ENCODE data around the gene C19orf81. TPM values are rescaled to one million over a fixed set of nuclear protein-coding genes. Genes with fewer than 3 reads are reported as not detected.

Gene C19orf81
- total RNA-seq, 2 donors from 2014 or later = not detected

- Mint-ChIP-seq H3K27me3 (peaks cover 34% of the 10 kb centered on the region), H3K4me1 (peaks cover 6% of the 10 kb centered on the region), H3K27ac (no peak overlapping the region), H3K36me3 (ENCODE audit: low read depth) (peaks cover 13% of the 10 kb centered on the region), H3K4me3 (no peak overlapping the region), H3K9me3 (peaks cover under 1% of the 10 kb centered on the region)
- no peak for ATAC-seq (replicated peaks)
These were observed 8.9 kb upstream of the C19orf81 start for GRCh38 chr19:50640368-50640767.

GRCh38 chr19:50644315-50644915 lies 4.8 kb upstream of the C19orf81 start:
- no peak overlapping the region for H3K4me3 Mint-ChIP-seq
- ATAC-seq (replicated peaks) = no peak
- H3K27ac Mint-ChIP-seq = no peak overlapping the region
- no peaks in the 10 kb centered on the region for H3K9me3 Mint-ChIP-seq
- no peaks in the 10 kb centered on the region for H3K4me1 Mint-ChIP-seq
- no peaks in the 10 kb centered on the region for H3K36me3 Mint-ChIP-seq (ENCODE audit: low read depth)
- peaks cover 14% of the 10 kb centered on the region for H3K27me3 Mint-ChIP-seq

- no peaks in the 10 kb centered on the region for H3K4me1 Mint-ChIP-seq
- H3K27ac Mint-ChIP-seq = no peak overlapping the region
- no peaks in the 10 kb centered on the region for H3K9me3 Mint-ChIP-seq
- no peak for ATAC-seq (replicated peaks)
- no peaks in the 10 kb centered on the region for H3K36me3 Mint-ChIP-seq (ENCODE audit: low read depth)
- H3K27me3 Mint-ChIP-seq = peaks cover 19% of the 10 kb centered on the region
- no peak overlapping the region for H3K4me3 Mint-ChIP-seq
These were observed 4.1 kb upstream of the C19orf81 start for GRCh38 chr19:50645107-50645506.

GRCh38 chr19:50646074-50646807 lies 3.0 kb upstream of the C19orf81 start:
- Mint-ChIP-seq H3K36me3 (ENCODE audit: low read depth) (no peaks in the 10 kb centered on the region), H3K9me3 (no peaks in the 10 kb centered on the region), H3K4me1 (no peaks in the 10 kb centered on the region), H3K27me3 (peaks cover 23% of the 10 kb centered on the region), H3K27ac (no peak overlapping the region), H3K4me3 (no peak overlapping the region)
- no peak for ATAC-seq (replicated peaks)

GRCh38 chr19:50647879-50648615 lies 1.2 kb upstream of the C19orf81 start:
- Mint-ChIP-seq H3K4me1 (no peaks in the 10 kb centered on the region), H3K4me3 (no peak overlapping the region), H3K27ac (no peak overlapping the region), H3K36me3 (ENCODE audit: low read depth) (no peaks in the 10 kb centered on the region), H3K27me3 (peaks cover 25% of the 10 kb centered on the region), H3K9me3 (no peaks in the 10 kb centered on the region)
- ATAC-seq (replicated peaks) = no peak

- H3K9me3 Mint-ChIP-seq = no peaks in the 10 kb centered on the region
- H3K4me1 Mint-ChIP-seq = no peaks in the 10 kb centered on the region
- no peaks in the 10 kb centered on the region for H3K36me3 Mint-ChIP-seq (ENCODE audit: low read depth)
- peaks cover 29% of the 10 kb centered on the region for H3K27me3 Mint-ChIP-seq
- no peak overlapping the region for H3K27ac Mint-ChIP-seq
- no peak for ATAC-seq (replicated peaks)
- H3K4me3 Mint-ChIP-seq = no peak overlapping the region
These were observed 586 bp upstream of the C19orf81 start for GRCh38 chr19:50648659-50649058.

- no peak overlapping the region for H3K4me3 Mint-ChIP-seq
- peaks cover 7% of the 10 kb centered on the region for H3K9me3 Mint-ChIP-seq
- ATAC-seq (replicated peaks) = no peak
- H3K27me3 Mint-ChIP-seq = peaks cover 49% of the 10 kb centered on the region
- no peak overlapping the region for H3K27ac Mint-ChIP-seq
- no peaks in the 10 kb centered on the region for H3K4me1 Mint-ChIP-seq
- peaks cover 3% of the 10 kb centered on the region for H3K36me3 Mint-ChIP-seq (ENCODE audit: low read depth)
These were observed 1.9 kb downstream of the C19orf81 start for GRCh38 chr19:50651174-50651573.

- H3K9me3 Mint-ChIP-seq = peaks cover 10% of the 10 kb centered on the region
- no peak overlapping the region for H3K27ac Mint-ChIP-seq
- peaks cover 4% of the 10 kb centered on the region for H3K4me1 Mint-ChIP-seq
- H3K36me3 Mint-ChIP-seq (ENCODE audit: low read depth) = peaks cover 9% of the 10 kb centered on the region
- no peak for ATAC-seq (replicated peaks)
- no peak overlapping the region for H3K4me3 Mint-ChIP-seq
- H3K27me3 Mint-ChIP-seq = peaks cover 58% of the 10 kb centered on the region
These were observed 3.5 kb downstream of the C19orf81 start for GRCh38 chr19:50652722-50653121.

- peaks cover 15% of the 10 kb centered on the region for H3K9me3 Mint-ChIP-seq
- H3K4me3 Mint-ChIP-seq = no peak overlapping the region
- peaks cover 12% of the 10 kb centered on the region for H3K4me1 Mint-ChIP-seq
- no peak overlapping the region for H3K27ac Mint-ChIP-seq
- ATAC-seq (replicated peaks) = no peak
- H3K36me3 Mint-ChIP-seq (ENCODE audit: low read depth) = peaks cover 16% of the 10 kb centered on the region
- H3K27me3 Mint-ChIP-seq = peaks cover 59% of the 10 kb centered on the region
These were observed 5.6 kb downstream of the C19orf81 start for GRCh38 chr19:50654882-50655281.

GRCh38 chr19:50657222-50657669 lies 8.0 kb downstream of the C19orf81 start:
- Mint-ChIP-seq H3K36me3 (ENCODE audit: low read depth) (peaks cover 16% of the 10 kb centered on the region), H3K4me3 (peak overlapping the region; percentile 68), H3K27me3 (peaks cover 69% of the 10 kb centered on the region), H3K27ac (no peak overlapping the region), H3K4me1 (peaks cover 18% of the 10 kb centered on the region), H3K9me3 (peaks cover 23% of the 10 kb centered on the region)
- no peak for ATAC-seq (replicated peaks)

GRCh38 chr19:50657712-50658440 lies 8.6 kb downstream of the C19orf81 start:
- peak; percentile 97 for ATAC-seq (replicated peaks)
- Mint-ChIP-seq H3K4me1 (peaks cover 18% of the 10 kb centered on the region), H3K27me3 (peaks cover 68% of the 10 kb centered on the region), H3K27ac (no peak overlapping the region), H3K36me3 (ENCODE audit: low read depth) (peaks cover 16% of the 10 kb centered on the region), H3K9me3 (peaks cover 23% of the 10 kb centered on the region), H3K4me3 (peak overlapping the region; percentile 68)

GRCh38 chr19:50658441-50659317 lies 9.4 kb downstream of the C19orf81 start:
- Mint-ChIP-seq H3K9me3 (peaks cover 23% of the 10 kb centered on the region), H3K36me3 (ENCODE audit: low read depth) (peaks cover 16% of the 10 kb centered on the region), H3K27ac (no peak overlapping the region), H3K27me3 (peaks cover 70% of the 10 kb centered on the region), H3K4me3 (peak overlapping the region; percentile 68), H3K4me1 (peaks cover 18% of the 10 kb centered on the region)
- no peak for ATAC-seq (replicated peaks)

- Mint-ChIP-seq H3K27me3 (peaks cover 71% of the 10 kb centered on the region), H3K9me3 (peaks cover 22% of the 10 kb centered on the region), H3K4me3 (no peak overlapping the region), H3K27ac (no peak overlapping the region), H3K4me1 (peaks cover 18% of the 10 kb centered on the region), H3K36me3 (ENCODE audit: low read depth) (peaks cover 16% of the 10 kb centered on the region)
- no peak for ATAC-seq (replicated peaks)
These were observed 10.3 kb downstream of the C19orf81 start for GRCh38 chr19:50659318-50660087.
